ENCODE measurements around the gene NSUN7.
A peak's percentile ranks its signal among the peaks of the same experiment; 100 is the strongest.

NSUN7 gene

DNA sequence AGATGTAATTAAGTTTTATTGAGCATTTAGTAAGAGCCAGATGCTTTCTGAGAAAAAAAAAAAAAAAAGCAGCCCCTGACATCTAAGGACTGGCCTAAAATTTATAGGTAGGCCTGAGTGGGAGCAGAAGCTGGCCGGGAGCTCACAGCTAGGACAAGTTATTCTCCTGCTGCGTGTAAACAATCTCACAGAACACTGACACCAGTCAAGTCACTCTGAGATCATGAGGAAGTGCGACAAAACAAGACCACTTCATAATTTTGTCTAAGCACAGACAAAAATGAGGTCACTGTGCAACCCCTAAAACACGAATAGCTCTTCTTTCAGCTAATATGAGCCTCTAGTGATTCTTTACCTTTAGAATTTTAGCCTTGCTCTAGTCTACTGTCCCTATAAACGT is 15.3 kb upstream of the NSUN7 start:
- H3K4me3 ChIP-seq (ENCODE audit: low read depth, low read length) = no peak overlapping the region
- in situ Hi-C loops (cut with HindIII; ENCODE audit: low sequenced_read_pairs) = no loop called here
- DNase-seq (ENCODE audit: low read depth, low spot score) = no peak
- TF ChIP-seq CTCF (IDR thresholded peaks at IDR 0.05; ENCODE audit: low read depth, low read length) = no peak

DNA sequence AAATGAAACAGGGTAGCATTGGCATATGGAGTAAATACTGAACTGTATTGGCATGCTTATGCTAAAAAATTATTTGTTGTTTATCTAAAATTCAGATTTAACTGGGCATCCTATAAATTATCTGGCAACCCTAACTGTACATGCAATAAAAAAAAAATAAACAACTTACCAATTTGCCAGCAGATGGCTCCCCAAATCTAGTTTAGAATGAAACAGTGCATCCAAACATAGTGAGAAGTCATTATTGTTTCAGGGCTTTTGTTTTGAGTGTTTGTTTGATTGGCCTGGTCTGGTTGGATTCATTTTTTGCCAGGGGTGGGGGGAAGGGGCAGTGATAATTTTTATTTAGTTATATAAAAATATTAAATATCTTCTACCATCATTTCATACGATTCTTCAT is 12.8 kb upstream of the NSUN7 start:
- DNase-seq (ENCODE audit: low read depth, low spot score) = peak; percentile 47

GRCh38 chr4:40737879-40738278 is 11.9 kb upstream of the NSUN7 start:
- in situ Hi-C loops (cut with HindIII; ENCODE audit: low sequenced_read_pairs) = no loop called here
- TF ChIP-seq CTCF (IDR thresholded peaks at IDR 0.05; ENCODE audit: low read depth, low read length) = no peak
- no peak for DNase-seq (ENCODE audit: low read depth, low spot score)
- no peak overlapping the region for H3K4me3 ChIP-seq (ENCODE audit: low read depth, low read length)

More for the DNA sequence above, 12.8 kb upstream of the NSUN7 start:
- in situ Hi-C loops (cut with HindIII; ENCODE audit: low sequenced_read_pairs) = no loop called here
- TF ChIP-seq CTCF (IDR thresholded peaks at IDR 0.05; ENCODE audit: low read depth, low read length) = peak; percentile 24
- H3K4me3 ChIP-seq (ENCODE audit: low read depth, low read length) = no peak overlapping the region

DNA sequence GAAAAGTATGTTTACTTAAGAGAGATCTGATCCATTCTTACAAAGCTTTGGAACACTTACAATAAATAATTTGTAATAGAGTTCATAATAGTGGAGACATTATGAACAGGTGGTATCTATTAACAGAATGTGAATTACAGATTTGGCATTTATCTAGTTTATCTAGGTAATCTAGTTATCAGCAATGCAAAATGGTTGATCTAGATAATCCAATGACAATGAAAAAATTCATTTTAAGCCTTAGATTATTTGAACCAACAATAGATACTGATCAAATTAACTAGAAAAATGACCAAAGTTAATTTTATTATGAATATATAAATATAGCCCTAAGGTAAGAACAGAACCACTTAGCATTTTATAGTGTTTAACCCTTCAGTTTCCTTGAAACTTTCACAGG is 10.4 kb upstream of the NSUN7 start:
- DNase-seq (ENCODE audit: low read depth, low spot score) = no peak
- no peak for TF ChIP-seq CTCF (IDR thresholded peaks at IDR 0.05; ENCODE audit: low read depth, low read length)
- H3K4me3 ChIP-seq (ENCODE audit: low read depth, low read length) = no peak overlapping the region
- in situ Hi-C loops (cut with HindIII; ENCODE audit: low sequenced_read_pairs) = no loop called here

DNA sequence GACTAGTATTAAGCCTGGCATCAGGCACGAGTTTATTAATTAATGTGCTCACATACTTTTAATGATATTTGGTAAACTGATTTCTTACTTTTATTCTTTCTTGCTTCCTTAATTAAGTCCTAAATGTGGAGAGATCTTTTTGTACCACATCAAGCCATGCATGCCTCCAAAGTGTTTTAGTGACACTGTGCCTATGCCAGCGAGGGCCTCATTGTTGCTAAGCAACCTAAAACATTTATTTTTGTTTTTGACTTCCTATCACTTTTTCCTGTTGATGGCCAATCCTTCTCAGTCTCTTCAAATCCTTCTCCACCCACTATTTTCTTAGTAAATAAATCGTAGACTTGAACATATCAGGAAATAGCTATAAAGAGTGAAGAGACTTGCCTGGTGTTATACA is 5.5 kb upstream of the NSUN7 start:
- no peak for TF ChIP-seq CTCF (IDR thresholded peaks at IDR 0.05; ENCODE audit: low read depth, low read length)
- H3K4me3 ChIP-seq (ENCODE audit: low read depth, low read length) = no peak overlapping the region
- in situ Hi-C loops (cut with HindIII; ENCODE audit: low sequenced_read_pairs) = no loop called here
- no peak for DNase-seq (ENCODE audit: low read depth, low spot score)

DNA sequence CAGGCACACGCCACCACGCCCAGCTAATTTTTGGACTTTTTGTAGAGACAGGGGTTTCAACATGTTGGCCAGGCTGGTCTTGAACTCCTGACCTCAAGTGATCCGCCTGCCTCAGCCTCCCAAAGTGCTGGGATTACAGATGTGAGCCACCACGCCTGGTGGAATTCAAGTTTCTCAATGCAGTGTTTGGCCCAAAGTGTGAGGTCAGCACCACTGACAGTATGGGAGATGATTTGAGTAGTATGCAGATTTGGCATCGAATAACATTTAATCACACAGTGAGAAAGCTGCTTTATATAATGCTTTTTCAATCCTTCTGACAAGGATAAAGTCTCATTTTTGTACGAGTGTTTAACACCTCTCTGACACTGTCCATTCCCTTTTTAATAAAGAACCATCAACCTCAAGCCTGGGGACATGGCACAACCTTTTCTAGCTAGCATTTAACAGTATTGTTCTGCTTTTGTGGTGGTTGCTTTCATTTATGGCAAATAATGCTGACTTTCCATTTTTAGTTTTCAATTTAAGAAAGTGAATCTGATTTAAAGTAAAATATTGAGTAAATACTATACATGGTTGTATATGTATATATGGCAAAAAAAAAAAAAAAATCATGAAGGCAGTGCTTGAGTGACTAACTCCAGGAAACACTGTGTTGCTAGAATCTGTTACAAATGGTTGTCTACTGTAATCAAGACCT is 4.3 kb upstream of the NSUN7 start:
- no peak overlapping the region for H3K4me3 ChIP-seq (ENCODE audit: low read depth, low read length)
- in situ Hi-C loops (cut with HindIII; ENCODE audit: low sequenced_read_pairs) = no loop called here
- no peak for TF ChIP-seq CTCF (IDR thresholded peaks at IDR 0.05; ENCODE audit: low read depth, low read length)
- DNase-seq (ENCODE audit: low read depth, low spot score) = no peak

All from astrocyte of the spinal cord (primary cell).